ENCODE data around the gene PKMYT1. TPM values are rescaled to one million over a fixed set of nuclear protein-coding genes. Genes with fewer than 3 reads are reported as not detected.

PKMYT1 gene
- 1 to 10 TPM in 2 of 4 donors, not detected in 2; 1.6 to 1.7 TPM for total RNA-seq

DNA sequence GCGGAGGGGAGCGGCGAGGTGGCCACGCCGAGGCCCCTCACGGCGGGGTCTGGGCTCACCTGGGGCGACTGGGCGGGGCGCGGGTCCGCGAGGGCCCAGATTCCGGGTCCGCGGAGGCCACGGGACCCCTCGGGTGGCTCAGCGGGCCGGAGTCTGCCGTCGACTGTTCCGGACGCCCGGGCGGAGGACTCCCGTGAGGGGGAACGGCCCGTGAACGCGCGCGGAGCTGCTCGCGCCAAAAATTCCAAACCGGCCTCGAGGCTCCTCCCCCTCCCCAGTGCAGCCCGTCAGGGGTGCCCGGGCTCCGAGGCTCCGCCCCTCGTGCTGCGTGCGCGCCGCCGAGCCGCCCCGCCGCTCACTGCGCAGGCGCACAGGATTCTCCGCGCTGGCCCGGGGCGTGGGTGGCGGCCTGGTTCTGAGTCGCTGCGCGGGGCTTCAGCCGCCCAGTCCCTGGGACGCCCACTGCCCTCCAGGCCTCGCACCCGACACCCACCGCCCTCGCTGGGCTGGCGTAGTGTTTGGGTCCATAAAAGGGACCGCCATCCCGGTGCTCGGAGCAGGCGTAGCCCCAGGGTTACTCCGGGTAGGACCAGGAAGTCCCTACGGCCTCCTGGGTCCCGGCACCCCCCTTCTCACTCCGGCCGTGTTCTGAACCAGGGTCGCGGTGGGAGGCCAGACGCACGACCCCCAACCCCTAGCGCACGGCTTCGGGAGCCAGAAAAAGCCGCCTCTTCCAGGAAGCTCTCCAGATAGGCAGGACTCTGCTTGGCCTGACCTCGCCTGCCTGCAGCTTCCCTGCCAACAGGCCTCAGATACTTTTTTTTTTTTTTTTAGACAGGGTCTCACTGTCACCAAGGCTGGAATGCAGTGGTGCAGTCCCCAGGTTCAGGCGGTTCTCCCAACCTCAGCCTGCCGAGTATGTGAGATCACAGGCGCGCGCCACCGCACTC lies at the start of gene PKMYT1:
PKMYT1 (minus strand) TSS at position 220 of the 950 bp plus-strand sequence. CDS start 789 bp downstream, outside the sequence.
- TF ChIP-seq EP300 (IDR thresholded peaks at IDR 0.05), result no peak
- TF ChIP-seq, protein P1, sequence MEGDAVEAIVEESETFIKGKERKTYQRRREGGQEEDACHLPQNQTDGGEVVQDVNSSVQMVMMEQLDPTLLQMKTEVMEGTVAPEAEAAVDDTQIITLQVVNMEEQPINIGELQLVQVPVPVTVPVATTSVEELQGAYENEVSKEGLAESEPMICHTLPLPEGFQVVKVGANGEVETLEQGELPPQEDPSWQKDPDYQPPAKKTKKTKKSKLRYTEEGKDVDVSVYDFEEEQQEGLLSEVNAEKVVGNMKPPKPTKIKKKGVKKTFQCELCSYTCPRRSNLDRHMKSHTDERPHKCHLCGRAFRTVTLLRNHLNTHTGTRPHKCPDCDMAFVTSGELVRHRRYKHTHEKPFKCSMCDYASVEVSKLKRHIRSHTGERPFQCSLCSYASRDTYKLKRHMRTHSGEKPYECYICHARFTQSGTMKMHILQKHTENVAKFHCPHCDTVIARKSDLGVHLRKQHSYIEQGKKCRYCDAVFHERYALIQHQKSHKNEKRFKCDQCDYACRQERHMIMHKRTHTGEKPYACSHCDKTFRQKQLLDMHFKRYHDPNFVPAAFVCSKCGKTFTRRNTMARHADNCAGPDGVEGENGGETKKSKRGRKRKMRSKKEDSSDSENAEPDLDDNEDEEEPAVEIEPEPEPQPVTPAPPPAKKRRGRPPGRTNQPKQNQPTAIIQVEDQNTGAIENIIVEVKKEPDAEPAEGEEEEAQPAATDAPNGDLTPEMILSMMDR (IDR thresholded peaks at IDR 0.05), result peak in 1 of 4 experiments; percentile 19
- TF ChIP-seq POLR2A (IDR thresholded peaks at IDR 0.05), result peak; percentile 94 to 95
- TF ChIP-seq POLR2AphosphoS5 (IDR thresholded peaks at IDR 0.05), result peak; percentile 95
- Histone ChIP-seq H3K27ac (peak within 1 kb of the TSS; percentile 60 to 92 (median 90)), H3K27me3 (peaks cover 43% of the 10 kb centered on the region), H3K4me3 (peak within 1 kb of the TSS; percentile 63 to 82), H3K36me3 (no peaks in the 10 kb centered on the region), H3K4me1 (peaks cover 0 to 38% (median 8%) of the 10 kb centered on the region in 3 donors), H3K9me3 (no peaks in the 10 kb centered on the region)
- 39% methylated on average over 3 of the region's 91 CpGs; no CpG with 5 or more reads in 1 of the 2 donors for WGBS, 2 donors (ENCODE audit: low coverage in 1 of 2)
- ATAC-seq, result peak; percentile 96

DNA sequence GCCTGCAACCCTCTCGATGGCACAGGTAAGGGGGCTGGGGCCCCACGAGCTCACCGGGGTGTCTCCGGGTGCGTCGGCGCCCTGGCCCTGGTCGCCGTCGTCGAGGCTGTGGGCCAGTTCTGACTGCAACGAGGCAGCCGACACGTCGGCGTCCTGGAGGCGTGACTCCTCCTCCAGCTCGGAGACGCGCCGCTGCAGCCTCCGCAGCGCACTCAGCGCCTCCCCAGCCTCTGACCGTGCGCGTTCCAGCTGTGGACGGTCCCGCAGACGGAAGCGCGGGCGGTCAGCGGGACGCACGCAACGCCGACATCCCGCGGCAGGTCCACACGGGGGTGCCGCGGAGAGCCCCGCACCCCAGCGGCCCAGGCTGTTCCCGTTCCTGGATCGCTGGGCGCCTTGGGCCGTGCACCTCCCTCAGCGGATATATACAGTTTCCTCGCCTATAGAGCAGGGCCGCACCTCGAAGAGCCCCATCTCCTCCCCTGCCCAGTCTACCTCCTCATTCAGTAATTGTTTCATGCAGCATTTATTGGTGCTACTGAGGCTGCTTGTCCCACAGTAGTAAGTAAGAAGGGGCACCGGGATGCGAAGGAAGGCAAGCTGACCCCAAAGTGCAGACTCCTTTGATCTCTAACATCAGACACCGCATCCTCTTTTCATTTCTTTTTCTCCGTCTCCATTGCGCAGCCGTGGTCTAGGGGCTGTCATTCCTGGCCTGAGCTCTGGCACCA lies 49.4 kb upstream of the PKMYT1 start:
- peaks cover 0 to 22% of the 10 kb centered on the region in 2 donors for H3K36me3 ChIP-seq
- no peak overlapping the region for H3K27ac ChIP-seq
- peak overlapping the region in 1 of 2 donors; percentile 14 for H3K4me3 ChIP-seq
- H3K27me3 ChIP-seq, result peaks cover 62% of the 10 kb centered on the region
- H3K9me3 ChIP-seq, result no peaks in the 10 kb centered on the region
- TF ChIP-seq POLR2A (IDR thresholded peaks at IDR 0.05), result no peak
- TF ChIP-seq, protein P1 (IDR thresholded peaks at IDR 0.05), result no peak
- TF ChIP-seq EP300 (IDR thresholded peaks at IDR 0.05), result no peak
- TF ChIP-seq POLR2AphosphoS5 (IDR thresholded peaks at IDR 0.05), result no peak
- peaks cover 0 to 33% (median 15%) of the 10 kb centered on the region in 3 donors for H3K4me1 ChIP-seq
- 39 to 56% methylated on average over 7 to 9 of the region's 59 CpGs for WGBS, 2 donors (ENCODE audit: low coverage in 1 of 2)
- ATAC-seq, result no peak

DNA sequence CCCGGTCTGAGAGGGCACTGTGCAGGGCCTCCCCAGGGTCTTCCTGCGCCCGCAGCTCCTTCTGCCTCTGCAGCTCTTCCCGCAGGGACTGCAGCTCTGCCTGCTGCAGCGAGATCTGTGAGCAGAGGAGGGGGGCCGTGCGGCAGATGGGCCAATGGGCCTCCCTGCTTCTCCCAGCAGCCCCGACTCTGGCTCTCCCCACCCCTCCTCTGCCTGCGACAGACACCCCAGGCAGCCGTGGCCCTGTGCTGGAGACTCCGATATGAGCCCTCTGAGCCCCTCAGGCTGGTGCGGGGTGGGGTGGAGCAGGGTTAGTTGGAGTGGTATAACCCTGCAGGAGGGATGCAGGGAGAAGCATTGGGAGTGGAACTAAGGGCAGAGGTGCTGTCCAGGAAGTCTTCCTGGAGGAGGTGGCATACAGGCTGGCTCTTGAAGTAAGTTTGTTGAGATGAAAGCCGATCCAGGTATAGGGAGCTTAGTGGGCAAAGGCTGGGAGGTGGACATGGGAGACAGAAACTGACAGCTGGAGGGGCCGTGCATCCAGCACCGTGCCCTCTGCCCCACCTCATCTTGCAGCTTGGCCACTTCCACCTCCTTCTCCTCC lies 48.6 kb upstream of the PKMYT1 start:
- no peak overlapping the region for H3K4me3 ChIP-seq
- no peaks in the 10 kb centered on the region for H3K9me3 ChIP-seq
- H3K36me3 ChIP-seq, result peaks cover 0 to 22% of the 10 kb centered on the region in 2 donors
- no peak overlapping the region for H3K27ac ChIP-seq
- peaks cover 53% of the 10 kb centered on the region for H3K27me3 ChIP-seq
- 33 to 42% methylated on average over 2 to 3 of the region's 15 CpGs for WGBS, 2 donors (ENCODE audit: low coverage in 1 of 2)
- TF ChIP-seq EP300 (IDR thresholded peaks at IDR 0.05) (no peak), POLR2AphosphoS5 (IDR thresholded peaks at IDR 0.05) (no peak), POLR2A (IDR thresholded peaks at IDR 0.05) (no peak)
- TF ChIP-seq, protein P1 (IDR thresholded peaks at IDR 0.05), result no peak
- ATAC-seq, result no peak
- H3K4me1 ChIP-seq, result peaks cover 0 to 39% (median 15%) of the 10 kb centered on the region in 3 donors

DNA sequence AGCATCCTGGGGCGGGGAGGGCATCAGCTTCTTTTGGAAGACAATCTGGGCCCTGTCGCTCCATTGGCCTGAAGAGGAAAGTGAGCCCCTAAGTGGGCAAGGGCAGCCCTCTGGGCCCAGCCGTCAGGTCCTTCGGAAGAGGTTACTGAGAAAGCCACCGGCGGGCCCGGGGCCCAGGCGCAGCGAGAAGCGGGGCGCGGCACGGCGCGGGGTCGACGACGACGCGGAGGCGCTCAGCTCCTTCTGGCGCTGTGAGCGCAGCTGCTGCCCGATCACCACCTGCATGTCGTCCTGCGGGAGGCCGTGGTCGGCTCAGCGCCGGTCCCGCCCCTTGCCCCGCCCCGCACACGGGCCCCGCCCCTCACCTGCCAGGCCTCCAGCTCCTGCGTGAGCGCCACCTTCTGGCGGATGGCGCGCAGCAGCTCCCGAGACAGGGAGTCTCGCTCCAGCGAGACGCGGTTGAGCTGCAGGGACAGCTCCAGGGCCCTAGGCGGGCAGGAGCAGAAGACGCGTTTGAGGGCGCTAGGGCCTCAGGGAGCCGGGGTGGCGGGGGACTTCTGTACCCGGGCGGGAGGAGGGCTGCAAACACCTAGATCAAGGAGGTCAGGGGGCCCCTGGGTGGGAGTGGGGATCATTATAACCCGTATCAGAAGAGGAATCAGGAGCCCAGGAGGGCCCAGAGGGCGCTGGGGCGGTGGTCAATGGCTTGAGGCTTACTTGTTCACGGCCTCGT lies 47.9 kb upstream of the PKMYT1 start:
- Histone ChIP-seq H3K27me3 (peaks cover 47% of the 10 kb centered on the region), H3K9me3 (no peaks in the 10 kb centered on the region), H3K4me1 (peaks cover 0 to 46% (median 20%) of the 10 kb centered on the region in 3 donors), H3K36me3 (peaks cover 0 to 22% of the 10 kb centered on the region in 2 donors), H3K27ac (peak overlapping the region in 1 of 4 donors; percentile 49), H3K4me3 (no peak overlapping the region)
- 20% methylated on average over 1 of the region's 58 CpGs; no CpG with 5 or more reads in 1 of the 2 donors for WGBS, 2 donors (ENCODE audit: low coverage in 1 of 2)
- TF ChIP-seq POLR2AphosphoS5 (IDR thresholded peaks at IDR 0.05), result no peak
- no peak for TF ChIP-seq POLR2A (IDR thresholded peaks at IDR 0.05)
- no peak for TF ChIP-seq EP300 (IDR thresholded peaks at IDR 0.05)
- TF ChIP-seq, protein P1 (IDR thresholded peaks at IDR 0.05), result peak in 3 of 4 experiments; percentile 40 to 96 (median 66)
- ATAC-seq, result peak; percentile 38

Data from gastroesophageal sphincter (tissue), 4 donors.